Neuronal stem cell (in vitro differentiated cells): ENCODE results near the gene SPOCK3.

Source experiments
- DNase-seq: peaks from one replicate; pipeline ENCODE4 v3.0.0-alpha.2; 2013; ENCODE audit warnings: low spot score
- H2AFZ ChIP-seq: one replicate; pipeline ENCODE4 v1.6.1; 2013; ENCODE audit warnings: mild to moderate bottlenecking, low read length, inconsistent platforms
- H2AK5ac ChIP-seq: 2 replicates; pipeline ENCODE4 v1.6.1; 2013; ENCODE audit warnings: low read depth, mild to moderate bottlenecking, inconsistent platforms, low read length, moderate library complexity, mixed read lengths
- H2BK120ac ChIP-seq: 2 replicates; pipeline ENCODE4 v1.6.1; 2013; ENCODE audit warnings: low read depth, mild to moderate bottlenecking, inconsistent platforms, low read length, moderate library complexity, mixed read lengths
- H2BK12ac ChIP-seq: one replicate; pipeline ENCODE4 v1.6.1; 2013; ENCODE audit warnings: low read length, inconsistent platforms
- H2BK15ac ChIP-seq: 2 replicates; pipeline ENCODE4 v1.6.1; 2013; ENCODE audit warnings: mild to moderate bottlenecking, low read length, inconsistent platforms, mixed read lengths
- H2BK5ac ChIP-seq: one replicate; pipeline ENCODE4 v1.6.1; 2013; ENCODE audit warnings: inconsistent platforms, mild to moderate bottlenecking, low read length, moderate library complexity
- H3K14ac ChIP-seq: one replicate; pipeline ENCODE4 v1.6.1; 2013; ENCODE audit warnings: low read length, inconsistent platforms
- H3K18ac ChIP-seq: 2 replicates; pipeline ENCODE4 v1.6.1; 2013; ENCODE audit warnings: low read length, inconsistent platforms
- H3K23ac ChIP-seq: 2 replicates; pipeline ENCODE4 v1.6.1; 2013; ENCODE audit warnings: low read depth, mild to moderate bottlenecking, mixed read lengths, low read length, inconsistent platforms; ENCODE audit not compliant: poor library complexity
- H3K27ac ChIP-seq: replicated peaks from 3 replicates; pipeline ENCODE4 v1.5.1; 2013; ENCODE audit warnings: low read length, inconsistent platforms
- H3K27me3 ChIP-seq, 3 experiments: 2 replicates each; pipeline ENCODE4 v1.6.1; 2013; ENCODE audit warnings: low read length in 3 of 3, mild to moderate bottlenecking in 2 of 3, inconsistent platforms in 1 of 3, low read depth in 1 of 3, mixed read lengths in 1 of 3, moderate library complexity in 1 of 3; ENCODE audit not compliant: control insufficient read depth in 3 of 3, insufficient read depth in 3 of 3
- H3K36me3 ChIP-seq, 2 donors: replicated peaks in 1 of 2; 2 replicates each; pipeline ENCODE4 v1.6.1; 2013; ENCODE audit warnings: low read length in 2 of 2; ENCODE audit not compliant: control insufficient read depth in 2 of 2, insufficient read depth in 2 of 2
- H3K4ac ChIP-seq: 2 replicates; pipeline ENCODE4 v1.6.1; 2013; ENCODE audit warnings: inconsistent platforms, mild to moderate bottlenecking, low read length, moderate library complexity
- H3K4me1 ChIP-seq, 2 donors: 1 replicate in 1 of 2; 2 replicates in 1 of 2; pipeline ENCODE4 v1.6.1; 2013; ENCODE audit warnings: low read length in 2 of 2, low read depth in 1 of 2; ENCODE audit not compliant: control insufficient read depth in 2 of 2, insufficient read depth in 1 of 2
- H3K4me2 ChIP-seq: one replicate; pipeline ENCODE4 v1.6.1; 2013; ENCODE audit warnings: mild to moderate bottlenecking, low read length, inconsistent platforms; ENCODE audit not compliant: insufficient read depth, poor library complexity, severe bottlenecking
- H3K4me3 ChIP-seq, 2 donors: 2 replicates each; pipeline ENCODE4 v1.5.1; 2013; ENCODE audit warnings: low read length in 2 of 2, mild to moderate bottlenecking in 2 of 2, inconsistent platforms in 1 of 2, moderate library complexity in 1 of 2
- H3K79me1 ChIP-seq: one replicate; pipeline ENCODE4 v1.6.1; 2013; ENCODE audit warnings: low read depth, mild to moderate bottlenecking, inconsistent platforms, low read length, moderate library complexity
- H3K9ac ChIP-seq: one replicate; pipeline ENCODE4 v1.6.1; 2013; ENCODE audit warnings: mild to moderate bottlenecking, low read depth, low read length, inconsistent platforms; ENCODE audit not compliant: poor library complexity
- H3K9me3 ChIP-seq, 2 donors: replicated peaks in 1 of 2; 2 replicates each; pipeline versions ENCODE3 to v1.6.1; 2013; ENCODE audit warnings: low read length in 2 of 2, mild to moderate bottlenecking in 2 of 2, inconsistent platforms in 1 of 2, low read depth in 1 of 2, mixed read lengths in 1 of 2, moderate library complexity in 1 of 2; ENCODE audit not compliant: control insufficient read depth in 2 of 2, insufficient read depth in 1 of 2
- H4K8ac ChIP-seq: one replicate; pipeline ENCODE4 v1.6.1; 2013; ENCODE audit warnings: low read depth, mild to moderate bottlenecking, inconsistent platforms, low read length, moderate library complexity
- H4K91ac ChIP-seq: one replicate; pipeline ENCODE4 v1.6.1; 2013; ENCODE audit warnings: low read length, low read depth, mild to moderate bottlenecking, inconsistent platforms; ENCODE audit not compliant: poor library complexity
- WGBS, 2 donors: extraction: QIAGEN DNeasy Blood & Tissue Kit; methylation state at CpG; one replicate each; pipeline ENCODE4 v1.1.7; 2013; ENCODE audit warnings: missing lambda C conversion rate in 2 of 2, mixed read lengths in 1 of 2; ENCODE audit not compliant: insufficient read length in 2 of 2, insufficient replicate concordance in 1 of 2; ENCODE audit errors: extremely low coverage in 2 of 2; 5-methylcytosine and 5-hydroxymethylcytosine counted together

The SPOCK3 gene

DNA sequence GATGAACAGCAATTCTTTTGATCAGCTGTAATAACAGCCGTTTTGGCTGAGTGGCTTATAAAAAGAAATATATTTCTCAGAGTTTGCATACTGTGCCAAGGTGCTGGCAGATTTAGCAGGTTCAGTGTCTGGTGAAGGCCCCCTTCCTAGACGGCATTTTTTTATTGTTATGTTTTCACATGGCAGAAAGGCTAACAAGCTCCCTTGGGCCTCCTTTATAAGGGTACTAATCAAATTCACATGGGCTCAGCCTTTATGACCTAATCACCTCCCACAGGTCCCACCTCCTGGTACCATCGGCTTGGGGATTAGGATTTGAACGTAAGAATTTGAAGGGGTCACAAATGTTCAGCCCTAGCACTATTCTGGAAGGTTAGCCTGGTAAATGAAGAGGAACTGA, 431.9 kb downstream of the SPOCK3 start:
- no peaks in the 10 kb centered on the region for H3K4me1 ChIP-seq
- H3K4me3 ChIP-seq = no peak overlapping the region
- H2AK5ac ChIP-seq = no peak overlapping the region
- no CpG with 5 or more reads among the region's 4 CpGs for WGBS, 2 donors
- H2BK12ac ChIP-seq = no peak overlapping the region
- H3K27me3 ChIP-seq = no peaks in the 10 kb centered on the region
- no peak overlapping the region for H2AFZ ChIP-seq
- H3K4me2 ChIP-seq = no peak overlapping the region
- no peak for DNase-seq
- H3K27ac ChIP-seq = no peak overlapping the region
- H2BK5ac ChIP-seq = no peak overlapping the region
- H3K36me3 ChIP-seq = no peaks in the 10 kb centered on the region
- H3K18ac ChIP-seq = no peak overlapping the region
- no peak overlapping the region for H3K4ac ChIP-seq
- no peaks in the 10 kb centered on the region for H3K9me3 ChIP-seq
- H4K8ac ChIP-seq = no peak overlapping the region
- H3K79me1 ChIP-seq = no peaks in the 10 kb centered on the region
- no peak overlapping the region for H3K14ac ChIP-seq
- no peak overlapping the region for H3K23ac ChIP-seq
- H4K91ac ChIP-seq = no peak overlapping the region
- H2BK120ac ChIP-seq = no peak overlapping the region
- H2BK15ac ChIP-seq = no peak overlapping the region
- no peak overlapping the region for H3K9ac ChIP-seq

DNA sequence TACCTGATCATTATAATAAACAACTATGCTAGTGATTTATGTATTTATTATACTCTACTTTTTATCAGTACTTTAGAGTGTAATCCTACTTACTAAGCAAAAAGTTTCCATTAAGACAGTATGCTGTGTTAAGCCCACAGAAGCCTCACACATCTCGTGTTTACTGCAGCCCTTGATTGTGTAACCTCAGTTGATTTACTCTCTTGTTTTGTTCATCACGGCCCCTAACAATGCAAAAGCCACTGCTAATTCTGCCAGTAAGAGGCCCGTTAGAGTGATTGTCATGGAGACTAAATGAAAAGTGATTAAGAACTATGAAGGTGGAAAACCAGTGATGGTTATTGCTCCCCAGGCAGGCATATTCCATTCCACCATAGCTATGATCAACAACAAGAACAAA, 436.2 kb downstream of the SPOCK3 start:
- no peaks in the 10 kb centered on the region for H3K36me3 ChIP-seq
- H3K23ac ChIP-seq = no peak overlapping the region
- no peak overlapping the region for H3K9ac ChIP-seq
- no peak overlapping the region for H3K14ac ChIP-seq
- no peak overlapping the region for H2BK120ac ChIP-seq
- no peak overlapping the region for H4K8ac ChIP-seq
- H3K4me3 ChIP-seq = no peak overlapping the region
- DNase-seq = no peak
- no peak overlapping the region for H2AK5ac ChIP-seq
- H2BK12ac ChIP-seq = no peak overlapping the region
- no peak overlapping the region for H2BK15ac ChIP-seq
- no peaks in the 10 kb centered on the region for H3K9me3 ChIP-seq
- H2BK5ac ChIP-seq = no peak overlapping the region
- no CpG with 5 or more reads among the region's 3 CpGs for WGBS, 2 donors
- no peak overlapping the region for H3K4me2 ChIP-seq
- no peaks in the 10 kb centered on the region for H3K27me3 ChIP-seq
- no peaks in the 10 kb centered on the region for H3K4me1 ChIP-seq
- H3K79me1 ChIP-seq = no peaks in the 10 kb centered on the region
- H2AFZ ChIP-seq = no peak overlapping the region
- no peak overlapping the region for H3K4ac ChIP-seq
- no peak overlapping the region for H4K91ac ChIP-seq
- H3K18ac ChIP-seq = no peak overlapping the region
- H3K27ac ChIP-seq = no peak overlapping the region

DNA sequence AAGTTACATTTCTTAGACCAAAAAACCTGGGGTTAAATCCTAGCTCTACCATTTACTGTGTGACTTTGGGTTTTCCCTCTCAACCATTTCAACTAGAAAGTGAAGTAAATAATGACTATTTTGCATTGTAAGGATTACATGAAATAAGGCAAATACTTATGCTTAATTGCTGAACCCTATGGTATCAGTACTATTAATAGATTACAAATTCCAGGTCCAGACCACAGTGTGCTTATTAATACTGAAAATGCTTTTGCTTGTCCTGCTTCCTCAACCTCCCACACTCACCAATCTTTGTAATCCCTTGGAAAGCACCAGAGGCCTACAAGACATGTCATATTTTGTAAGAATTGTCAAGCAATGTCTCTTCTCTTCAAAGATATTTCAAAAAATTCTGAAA, 456.5 kb downstream of the SPOCK3 start:
- Histone ChIP-seq H2BK120ac (no peak overlapping the region), H3K27ac (no peak overlapping the region), H3K4me2 (no peak overlapping the region), H3K4ac (no peak overlapping the region), H2BK15ac (no peak overlapping the region), H4K91ac (no peak overlapping the region), H3K14ac (no peak overlapping the region), H2AK5ac (no peak overlapping the region), H2BK12ac (no peak overlapping the region), H3K23ac (no peak overlapping the region), H3K36me3 (no peaks in the 10 kb centered on the region), H3K9me3 (no peaks in the 10 kb centered on the region), H3K4me1 (no peaks in the 10 kb centered on the region), H3K18ac (no peak overlapping the region), H3K27me3 (no peaks in the 10 kb centered on the region), H3K9ac (no peak overlapping the region), H2BK5ac (no peak overlapping the region), H4K8ac (no peak overlapping the region), H3K4me3 (no peak overlapping the region), H3K79me1 (no peaks in the 10 kb centered on the region), H2AFZ (no peak overlapping the region)
- DNase-seq = no peak

DNA sequence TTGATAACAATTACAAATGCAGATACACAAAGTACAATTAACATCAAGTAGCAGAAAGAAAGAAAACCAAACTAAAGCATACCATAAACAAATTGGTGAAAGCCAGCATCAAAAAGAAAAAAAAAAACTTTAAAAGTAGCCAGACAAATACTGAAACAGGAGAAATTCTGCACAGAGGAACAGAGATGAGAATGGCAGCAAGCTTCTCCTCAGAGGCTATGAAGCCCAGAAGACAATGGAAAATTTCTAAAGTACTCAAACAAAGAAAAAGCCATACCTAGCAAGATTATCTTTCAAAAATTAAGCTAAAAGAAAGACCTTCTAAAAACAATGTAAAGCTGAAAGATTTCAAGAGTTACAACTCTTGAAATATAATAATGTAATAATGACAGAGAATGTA, 471.3 kb downstream of the SPOCK3 start:
- Histone ChIP-seq H2BK15ac (no peak overlapping the region), H3K4me3 (no peak overlapping the region), H4K91ac (no peak overlapping the region), H3K14ac (no peak overlapping the region), H3K36me3 (no peaks in the 10 kb centered on the region), H3K18ac (no peak overlapping the region), H2AFZ (no peak overlapping the region), H3K9ac (no peak overlapping the region), H2AK5ac (no peak overlapping the region), H2BK12ac (no peak overlapping the region), H3K9me3 (no peaks in the 10 kb centered on the region), H3K23ac (no peak overlapping the region), H3K27ac (no peak overlapping the region), H3K4ac (no peak overlapping the region), H2BK5ac (no peak overlapping the region), H3K4me1 (no peaks in the 10 kb centered on the region), H2BK120ac (no peak overlapping the region), H4K8ac (no peak overlapping the region), H3K27me3 (no peaks in the 10 kb centered on the region), H3K79me1 (no peaks in the 10 kb centered on the region), H3K4me2 (no peak overlapping the region)
- no peak for DNase-seq
